PC-3 (cell line): ENCODE results near the gene TERB1. TPM values are rescaled to one million over a fixed set of nuclear protein-coding genes. Genes with fewer than 3 reads are reported as not detected.

Experiments used
- ATAC-seq: fragments of 200-7000 bp; cut with Tn5 transposase; 2 replicates; pipeline ENCODE4 v1.9.1; 2020; ENCODE audit warnings: mild to moderate bottlenecking, moderate library complexity
- BruUV-seq: library from RNA; stranded (reverse); fragments of 400-500 nt; replicated peaks from 2 replicates; lab custom pipeline; 2021; lab: Mats Ljungman, UMichigan
- CTCF ChIA-PET: fragments of 300-600 bp; sonication (Branson Sonifier 250); formaldehyde crosslinking; loops from one replicate; lab custom pipeline; 2022; ENCODE audit warnings: antibody characterized with exemption; lab: Charles Lee
- POLR2A ChIA-PET: fragments of 300-600 bp; sonication (Branson Sonifier 250); formaldehyde crosslinking; loops from one replicate; lab custom pipeline; 2022; ENCODE audit warnings: antibody characterized with exemption; ENCODE audit not compliant: unreplicated experiment; lab: Charles Lee
- DNase-seq: peaks from one replicate; pipeline ENCODE4 v3.0.0-alpha.2; 2015
- H2AFZ ChIP-seq: fragments of 300-600 bp; sonication (generic); 2 replicates; pipeline ENCODE4 v1.6.0; 2016; ENCODE audit warnings: antibody characterized with exemption, low read length
- H3F3A ChIP-seq: fragments of 300-600 bp; sonication (generic); one replicate; pipeline ENCODE4 v1.6.0; 2017; ENCODE audit warnings: antibody characterized with exemption, low read length, control low read depth, mild to moderate bottlenecking; ENCODE audit not compliant: unreplicated experiment
- H3K27ac ChIP-seq: fragments of 300-600 bp; sonication (generic); 2 replicates; pipeline ENCODE4 v1.5.1; 2016; ENCODE audit warnings: mild to moderate bottlenecking, low read length
- H3K27me3 ChIP-seq: fragments of 300-600 bp; sonication (generic); 2 replicates; pipeline ENCODE4 v1.6.1; 2016; ENCODE audit warnings: low read length, mixed read lengths
- H3K36me3 ChIP-seq: fragments of 300-600 bp; sonication (generic); 2 replicates; pipeline ENCODE4 v1.6.1; 2016; ENCODE audit warnings: low read depth, mixed run types, low read length, mixed read lengths
- H3K4me1 ChIP-seq: fragments of 300-600 bp; sonication (generic); 2 replicates; pipeline ENCODE4 v1.5.1; 2016; ENCODE audit warnings: low read length; ENCODE audit not compliant: insufficient read depth
- H3K4me2 ChIP-seq: fragments of 300-600 bp; sonication (generic); 2 replicates; pipeline ENCODE4 v1.6.0; 2016; ENCODE audit warnings: low read length
- H3K4me3 ChIP-seq: fragments of 300-600 bp; sonication (generic); 2 replicates; pipeline ENCODE4 v1.5.1; 2016; ENCODE audit warnings: mild to moderate bottlenecking, low read length, mixed read lengths
- H3K79me2 ChIP-seq: fragments of 300-600 bp; sonication (generic); 2 replicates; pipeline ENCODE4 v1.6.1; 2017; ENCODE audit warnings: low read length, mixed read lengths
- H3K9ac ChIP-seq: fragments of 300-600 bp; sonication (generic); 2 replicates; pipeline ENCODE4 v1.6.0; 2016; ENCODE audit warnings: mild to moderate bottlenecking, low read length
- H3K9me2 ChIP-seq: fragments of 300-600 bp; sonication (generic); replicated peaks from 2 replicates; pipeline ENCODE4 v1.6.1; 2016; ENCODE audit warnings: mixed run types, low read length, mixed read lengths
- H3K9me3 ChIP-seq: fragments of 300-600 bp; sonication (generic); 2 replicates; pipeline ENCODE4 v1.6.1; 2016; ENCODE audit warnings: low read length, mixed read lengths
- H4K20me1 ChIP-seq: fragments of 300-600 bp; sonication (generic); 2 replicates; pipeline ENCODE4 v1.6.1; 2016; ENCODE audit warnings: low read length, mixed read lengths
- EZH2 ChIP-seq: fragments of 300-600 bp; sonication (generic); IDR thresholded peaks from one replicate; pipeline ENCODE4 v1.6.1; 2017; ENCODE audit warnings: antibody characterized with exemption, mild to moderate bottlenecking, low read length; ENCODE audit not compliant: unreplicated experiment
- EZH2phosphoT487 ChIP-seq: fragments of 300-600 bp; sonication (generic); IDR thresholded peaks from 2 replicates; pipeline ENCODE4 v1.6.1; 2018; ENCODE audit warnings: mild to moderate bottlenecking, antibody characterized with exemption, low read length, borderline replicate concordance
- intact Hi-C: fragments of 100-400 bp; cut with micrococcal nuclease; formaldehyde crosslinking; loops from 2 replicates; pipeline ENCODE4 v1.9.0; 2023
- total RNA-seq: library from RNA; depleted of rRNA; stranded (reverse); fragments of >200 nt; gene quantifications from 2 replicates; pipeline ENCODE4 v1.2.3, GENCODE V29; 2014
- TF ChIP-seq, protein P1 (sequence below): fragments of 300-600 bp; sonication (generic); conservative IDR thresholded peaks from 2 replicates; pipeline ENCODE4 v1.5.1; 2017; ENCODE audit warnings: antibody characterized with exemption, low read depth, mild to moderate bottlenecking, low read length

Gene TERB1
- total RNA-seq, 1 experiment from 2014 or later, result not detected

DNA sequence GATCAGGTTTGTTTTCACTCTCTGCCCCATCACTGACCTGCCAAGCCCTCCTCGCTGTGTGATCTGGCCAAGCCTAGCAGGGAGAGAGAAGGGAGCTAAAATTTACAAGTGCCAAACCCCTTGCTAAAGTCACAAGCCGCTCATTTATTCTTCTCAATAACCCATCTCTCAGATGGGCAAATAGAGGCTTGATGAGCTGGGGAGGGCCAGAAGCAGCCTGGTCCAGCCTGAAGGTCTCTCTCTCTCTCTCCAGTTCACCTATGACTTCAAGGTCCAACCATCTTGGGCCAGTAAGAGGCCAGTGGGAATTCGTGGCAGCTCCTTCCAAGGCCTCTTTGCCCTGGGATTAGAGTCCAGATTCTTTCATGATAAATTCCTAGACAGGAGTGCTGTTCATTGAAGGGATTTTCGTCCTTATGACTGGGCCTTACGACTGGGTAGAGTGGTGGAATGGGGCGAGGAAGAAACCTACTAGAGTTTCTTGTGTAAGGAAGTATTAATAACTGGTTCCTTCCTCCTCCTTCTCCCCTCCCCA lies 46.2 kb upstream of the TERB1 start:
- no peak for DNase-seq
- H3K9me3 ChIP-seq, result no peaks in the 10 kb centered on the region
- no peaks in the 10 kb centered on the region for H3K36me3 ChIP-seq
- POLR2A ChIA-PET, result no interaction called here
- no peak overlapping the region for H2AFZ ChIP-seq
- H3K4me2 ChIP-seq, result no peak overlapping the region
- no peaks in the 10 kb centered on the region for H3K4me1 ChIP-seq
- no peaks in the 10 kb centered on the region for H4K20me1 ChIP-seq
- TF ChIP-seq, protein P1, sequence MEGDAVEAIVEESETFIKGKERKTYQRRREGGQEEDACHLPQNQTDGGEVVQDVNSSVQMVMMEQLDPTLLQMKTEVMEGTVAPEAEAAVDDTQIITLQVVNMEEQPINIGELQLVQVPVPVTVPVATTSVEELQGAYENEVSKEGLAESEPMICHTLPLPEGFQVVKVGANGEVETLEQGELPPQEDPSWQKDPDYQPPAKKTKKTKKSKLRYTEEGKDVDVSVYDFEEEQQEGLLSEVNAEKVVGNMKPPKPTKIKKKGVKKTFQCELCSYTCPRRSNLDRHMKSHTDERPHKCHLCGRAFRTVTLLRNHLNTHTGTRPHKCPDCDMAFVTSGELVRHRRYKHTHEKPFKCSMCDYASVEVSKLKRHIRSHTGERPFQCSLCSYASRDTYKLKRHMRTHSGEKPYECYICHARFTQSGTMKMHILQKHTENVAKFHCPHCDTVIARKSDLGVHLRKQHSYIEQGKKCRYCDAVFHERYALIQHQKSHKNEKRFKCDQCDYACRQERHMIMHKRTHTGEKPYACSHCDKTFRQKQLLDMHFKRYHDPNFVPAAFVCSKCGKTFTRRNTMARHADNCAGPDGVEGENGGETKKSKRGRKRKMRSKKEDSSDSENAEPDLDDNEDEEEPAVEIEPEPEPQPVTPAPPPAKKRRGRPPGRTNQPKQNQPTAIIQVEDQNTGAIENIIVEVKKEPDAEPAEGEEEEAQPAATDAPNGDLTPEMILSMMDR, result no peak
- TF ChIP-seq EZH2 (no peak), EZH2phosphoT487 (no peak)
- no TSS peak for BruUV-seq
- no peaks in the 10 kb centered on the region for H3K79me2 ChIP-seq
- intact Hi-C loops, result no loop called here
- H3K27me3 ChIP-seq, result peaks cover 18% of the 10 kb centered on the region
- no peak for ATAC-seq
- no peak overlapping the region for H3K9ac ChIP-seq
- H3F3A ChIP-seq, result no peaks in the 10 kb centered on the region
- H3K9me2 ChIP-seq, result no peaks in the 10 kb centered on the region
- no peak overlapping the region for H3K27ac ChIP-seq
- no peak overlapping the region for H3K4me3 ChIP-seq
- CTCF ChIA-PET, result no interaction called here

DNA sequence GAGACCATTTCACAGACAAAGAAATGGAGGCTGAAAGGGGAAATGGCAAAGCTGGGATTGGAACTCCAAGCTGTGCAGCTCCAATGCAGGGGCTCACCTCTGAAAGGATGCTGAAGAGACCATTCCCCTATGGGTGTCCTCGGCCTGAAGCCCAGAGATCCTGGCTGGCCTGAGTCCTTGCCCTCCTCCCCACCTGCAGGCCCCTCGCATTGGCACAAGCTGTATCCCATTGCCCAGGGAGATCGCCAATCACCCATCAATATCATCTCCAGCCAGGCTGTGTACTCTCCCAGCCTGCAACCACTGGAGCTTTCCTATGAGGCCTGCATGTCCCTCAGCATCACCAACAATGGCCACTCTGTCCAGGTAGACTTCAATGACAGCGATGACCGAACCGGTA lies 45.4 kb upstream of the TERB1 start:
- H3K9ac ChIP-seq, result no peak overlapping the region
- H2AFZ ChIP-seq, result no peak overlapping the region
- no peak overlapping the region for H3K27ac ChIP-seq
- no peak overlapping the region for H3K4me2 ChIP-seq
- no peak overlapping the region for H3K4me3 ChIP-seq
- no peaks in the 10 kb centered on the region for H4K20me1 ChIP-seq
- H3K36me3 ChIP-seq, result no peaks in the 10 kb centered on the region
- BruUV-seq, result no TSS peak
- intact Hi-C loops, result no loop called here
- no peaks in the 10 kb centered on the region for H3K9me3 ChIP-seq
- H3F3A ChIP-seq, result no peaks in the 10 kb centered on the region
- ATAC-seq (no peak), DNase-seq (no peak)
- peaks cover 18% of the 10 kb centered on the region for H3K27me3 ChIP-seq
- H3K4me1 ChIP-seq, result no peaks in the 10 kb centered on the region
- ChIA-PET CTCF (no interaction called here), POLR2A (no interaction called here)
- H3K79me2 ChIP-seq, result no peaks in the 10 kb centered on the region
- H3K9me2 ChIP-seq, result no peaks in the 10 kb centered on the region
- TF ChIP-seq EZH2phosphoT487, result no peak
- no peak for TF ChIP-seq EZH2
- TF ChIP-seq, protein P1, result no peak

DNA sequence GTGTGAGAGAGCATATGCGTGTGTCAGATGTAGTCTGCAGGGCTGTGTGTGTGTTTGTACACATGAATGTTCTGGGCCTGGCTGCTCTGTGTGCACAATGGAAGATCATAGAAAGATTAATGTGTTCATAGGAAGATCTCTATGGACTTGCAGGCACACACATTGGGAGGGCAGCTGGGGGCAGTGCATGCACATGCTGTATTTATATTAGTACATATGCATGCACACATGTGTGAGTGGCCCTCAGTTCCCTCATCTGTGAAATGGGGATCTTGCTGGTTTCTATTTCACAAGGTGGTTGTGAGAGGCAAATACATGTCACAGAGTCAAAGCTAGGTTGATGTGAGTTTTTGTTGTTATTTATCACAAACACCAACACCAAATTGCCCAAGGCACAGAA lies 44.9 kb upstream of the TERB1 start:
- no peak overlapping the region for H3K27ac ChIP-seq
- DNase-seq, result no peak
- CTCF ChIA-PET, result no interaction called here
- no peaks in the 10 kb centered on the region for H3K9me2 ChIP-seq
- H3K79me2 ChIP-seq, result no peaks in the 10 kb centered on the region
- H3F3A ChIP-seq, result no peaks in the 10 kb centered on the region
- TF ChIP-seq EZH2phosphoT487, result no peak
- TF ChIP-seq, protein P1, result no peak
- H2AFZ ChIP-seq, result no peak overlapping the region
- POLR2A ChIA-PET, result no interaction called here
- no peak overlapping the region for H3K9ac ChIP-seq
- no peak overlapping the region for H3K4me2 ChIP-seq
- H3K4me1 ChIP-seq, result no peaks in the 10 kb centered on the region
- H4K20me1 ChIP-seq, result no peaks in the 10 kb centered on the region
- peaks cover 18% of the 10 kb centered on the region for H3K27me3 ChIP-seq
- no peak overlapping the region for H3K4me3 ChIP-seq
- ATAC-seq, result no peak
- no TSS peak for BruUV-seq
- intact Hi-C loops, result no loop called here
- H3K36me3 ChIP-seq, result no peaks in the 10 kb centered on the region
- no peaks in the 10 kb centered on the region for H3K9me3 ChIP-seq
